Psoas muscle (tissue), 8 donors: ENCODE results near the gene LRRC4C. TPM values are rescaled to one million over a fixed set of nuclear protein-coding genes. Genes with fewer than 3 reads are reported as not detected.
A peak's percentile ranks its signal among the peaks of the same experiment; 100 is the strongest.

Source experiments
- ATAC-seq, 4 donors: fragments of 200-7000 bp; cut with Tn5 transposase; one replicate each; pipeline ENCODE4 v1.9.1; 2020; ENCODE audit warnings: moderate library complexity in 3 of 4, mild to moderate bottlenecking in 2 of 4
- DNase-seq, 2 donors: peaks; one replicate each; pipeline ENCODE4 v3.0.0-alpha.2; 2020
- H3K27ac ChIP-seq: fragments of 200-600 bp; one replicate; pipeline ENCODE4 v1.8.0; 2022
- H3K27me3 ChIP-seq, 3 donors: fragments of 200-600 bp in 1 of 3; one replicate each; pipeline versions ENCODE4 v1.6.1 to v1.8.0; 2013 to 2022; ENCODE audit warnings: low read length in 2 of 3, mild to moderate bottlenecking in 2 of 3, moderate library complexity in 1 of 3; ENCODE audit not compliant: insufficient read depth in 3 of 3
- H3K36me3 ChIP-seq, 2 donors: fragments of 200-600 bp in 1 of 2; one replicate each; pipeline versions ENCODE4 v1.6.1 to v1.8.0; 2013 to 2022; ENCODE audit warnings: low read depth in 1 of 2, mild to moderate bottlenecking in 1 of 2, moderate library complexity in 1 of 2; ENCODE audit not compliant: insufficient read depth in 1 of 2
- H3K4me1 ChIP-seq: fragments of 200-600 bp; one replicate; pipeline ENCODE4 v1.8.0; 2022
- H3K4me3 ChIP-seq: fragments of 200-600 bp; one replicate; pipeline ENCODE4 v1.8.0; 2022; ENCODE audit warnings: mild to moderate bottlenecking
- H3K9me3 ChIP-seq: fragments of 200-600 bp; one replicate; pipeline ENCODE4 v1.8.0; 2022
- WGBS, 3 donors: extraction: QIAGEN DNeasy Blood & Tissue Kit; methylation state at CpG; one replicate each; pipeline versions ENCODE4 v1.1.6 to v1.1.7; 2013; 5-methylcytosine and 5-hydroxymethylcytosine counted together
- intact Hi-C, 2 donors: fragments of 100-400 bp; cut with DNase I; formaldehyde crosslinking; loops; one replicate each; pipeline versions ENCODE4 v1.11.0 to v1.14.2; 2022
- polyA plus RNA-seq, 3 donors: library from polyadenylated mRNA; stranded (reverse); fragments of 200-250 nt; gene quantifications; one replicate each; pipeline ENCODE4 v1.2.3, GENCODE V29; 2013
- total RNA-seq, 4 donors: library from RNA; stranded (reverse); fragmentation: NEBNext Ultra II Directional in 2 of 4; extraction: Animal tissue kit (Norgen Biotek cat#: 25700) in 2 of 4; gene quantifications; one replicate each; pipeline versions ENCODE4 v1.2.1 to v1.2.4, GENCODE V29; 2021 to 2023
- TF ChIP-seq, protein P1 (sequence below): fragments of 200-600 bp; IDR thresholded peaks from one replicate; pipeline ENCODE4 v1.8.0; 2022; ENCODE audit warnings: antibody characterized with exemption
- donor health status: healthy with polysubstance abuse.
- donor health status: DM: no; HTN: no; CAD: no; lungs with moderate emphysema.
- donor health status: Bipolar disorder and iron deficiency.
- donor health status: healthy.
- donor health status: DM: yes; HTN: yes; CAD: no.
- donor health status: DM: no; HTN: no; CAD: no.
- donor health status: DM: no; HTN: no; CAD: no.
- donor health status: DM: yes; HTN: yes; CAD: no.

Gene LRRC4C
- total and polyA plus RNA-seq, 7 donors = 0.04 to 0.34 (median 0.12) TPM; not detected in 1

DNA sequence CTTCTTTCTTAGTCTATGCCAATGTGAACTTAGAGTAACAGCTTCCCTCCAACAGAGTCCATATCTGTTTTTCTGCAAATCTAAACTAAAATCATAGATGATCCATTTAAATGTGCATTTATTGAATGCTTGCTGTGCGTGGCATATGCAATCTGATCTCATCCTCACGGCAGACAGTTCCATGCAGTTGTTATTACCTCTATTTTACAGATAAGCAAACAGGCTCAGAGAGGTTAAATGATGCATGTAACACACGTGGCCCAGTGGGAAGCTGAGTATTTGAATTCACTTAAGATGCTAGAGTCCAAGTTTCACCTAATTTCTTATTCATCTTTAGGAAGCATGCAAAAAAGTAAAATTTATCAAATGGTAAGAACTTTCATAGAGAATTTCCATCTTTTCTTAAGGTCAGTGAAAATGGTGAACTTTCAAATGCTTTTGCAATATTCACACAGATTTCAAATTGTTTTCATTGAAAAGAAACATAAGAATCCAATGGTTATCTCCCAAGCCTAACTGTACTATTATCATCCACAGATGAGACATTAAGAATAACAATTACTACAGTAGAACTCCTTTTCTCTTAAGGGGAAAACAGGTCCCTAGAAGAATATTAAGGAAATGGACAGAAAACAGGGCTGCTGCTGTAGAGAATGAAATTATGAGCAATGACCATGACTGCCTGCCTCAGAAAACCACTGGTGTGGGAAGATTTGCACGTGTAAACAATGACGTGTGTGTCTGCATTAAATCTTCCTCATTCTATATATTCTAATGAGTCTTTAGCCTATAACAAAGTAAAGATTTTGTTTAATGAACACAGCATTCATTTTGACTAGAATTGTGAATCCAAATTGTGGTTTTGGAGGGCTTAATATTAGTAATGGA, 1171.3 kb downstream of the LRRC4C start:
- WGBS, 3 donors = 30 to 34% (median 31%) methylated on average over 5 of the region's 5 CpGs
- H3K4me3 ChIP-seq = no peak overlapping the region
- ATAC-seq = no peak
- no peaks in the 10 kb centered on the region for H3K9me3 ChIP-seq
- H3K4me1 ChIP-seq = no peaks in the 10 kb centered on the region
- no peak for DNase-seq
- TF ChIP-seq, protein P1, sequence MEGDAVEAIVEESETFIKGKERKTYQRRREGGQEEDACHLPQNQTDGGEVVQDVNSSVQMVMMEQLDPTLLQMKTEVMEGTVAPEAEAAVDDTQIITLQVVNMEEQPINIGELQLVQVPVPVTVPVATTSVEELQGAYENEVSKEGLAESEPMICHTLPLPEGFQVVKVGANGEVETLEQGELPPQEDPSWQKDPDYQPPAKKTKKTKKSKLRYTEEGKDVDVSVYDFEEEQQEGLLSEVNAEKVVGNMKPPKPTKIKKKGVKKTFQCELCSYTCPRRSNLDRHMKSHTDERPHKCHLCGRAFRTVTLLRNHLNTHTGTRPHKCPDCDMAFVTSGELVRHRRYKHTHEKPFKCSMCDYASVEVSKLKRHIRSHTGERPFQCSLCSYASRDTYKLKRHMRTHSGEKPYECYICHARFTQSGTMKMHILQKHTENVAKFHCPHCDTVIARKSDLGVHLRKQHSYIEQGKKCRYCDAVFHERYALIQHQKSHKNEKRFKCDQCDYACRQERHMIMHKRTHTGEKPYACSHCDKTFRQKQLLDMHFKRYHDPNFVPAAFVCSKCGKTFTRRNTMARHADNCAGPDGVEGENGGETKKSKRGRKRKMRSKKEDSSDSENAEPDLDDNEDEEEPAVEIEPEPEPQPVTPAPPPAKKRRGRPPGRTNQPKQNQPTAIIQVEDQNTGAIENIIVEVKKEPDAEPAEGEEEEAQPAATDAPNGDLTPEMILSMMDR = no peak
- no peak overlapping the region for H3K27ac ChIP-seq
- intact Hi-C loops = no loop called here
- H3K36me3 ChIP-seq = no peaks in the 10 kb centered on the region
- H3K27me3 ChIP-seq = no peaks in the 10 kb centered on the region

DNA sequence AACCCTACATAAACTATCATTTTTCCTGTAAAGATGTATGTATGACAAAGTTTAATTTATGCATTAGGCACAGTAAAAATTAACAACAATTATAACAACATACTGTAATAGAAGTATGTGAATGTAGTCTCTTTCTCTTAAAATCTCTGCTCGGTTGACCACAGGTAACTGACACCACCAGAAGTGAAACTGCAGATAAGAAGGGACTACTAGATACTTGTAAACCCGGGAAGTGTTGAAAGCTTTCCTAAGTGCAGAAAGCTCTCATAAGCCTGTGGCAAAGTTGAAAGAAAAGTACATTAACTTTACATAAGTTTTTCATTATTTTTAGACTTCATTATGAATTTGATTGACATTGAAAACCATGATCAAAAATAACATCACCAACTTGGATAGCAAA, 1173.3 kb downstream of the LRRC4C start:
- DNase-seq (no peak), ATAC-seq (no peak)
- no peaks in the 10 kb centered on the region for H3K4me1 ChIP-seq
- TF ChIP-seq, protein P1 = no peak
- no peaks in the 10 kb centered on the region for H3K36me3 ChIP-seq
- no peak overlapping the region for H3K27ac ChIP-seq
- no peaks in the 10 kb centered on the region for H3K27me3 ChIP-seq
- WGBS, 3 donors = 30 to 52% (median 37%) methylated on average over 2 of the region's 2 CpGs
- H3K4me3 ChIP-seq = no peak overlapping the region
- intact Hi-C loops = no loop called here
- H3K9me3 ChIP-seq = no peaks in the 10 kb centered on the region

DNA sequence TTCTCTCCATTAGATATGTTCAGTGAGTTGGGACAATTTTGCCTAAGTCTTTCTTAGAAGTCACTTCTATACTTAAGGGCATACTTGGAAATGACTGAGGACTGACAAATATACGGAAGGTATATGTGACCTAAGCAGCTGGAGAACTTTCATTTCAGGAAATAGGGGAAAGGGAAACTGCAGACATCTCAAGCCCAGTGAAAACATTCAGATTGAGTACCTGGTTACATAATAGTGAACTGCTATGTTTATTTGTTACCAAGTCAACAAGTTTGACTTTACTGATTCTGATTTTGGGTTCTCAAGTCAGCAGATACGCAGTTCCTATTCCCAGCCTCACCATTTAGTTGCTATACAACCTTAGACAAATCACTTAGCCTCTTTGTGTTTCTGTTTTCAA, 1173.9 kb downstream of the LRRC4C start:
- no peaks in the 10 kb centered on the region for H3K4me1 ChIP-seq
- TF ChIP-seq, protein P1 = no peak
- no peaks in the 10 kb centered on the region for H3K27me3 ChIP-seq
- no peaks in the 10 kb centered on the region for H3K9me3 ChIP-seq
- no peak for ATAC-seq
- WGBS, 3 donors = 66 to 74% (median 71%) methylated on average over 2 of the region's 2 CpGs
- intact Hi-C loops = no loop called here
- no peaks in the 10 kb centered on the region for H3K36me3 ChIP-seq
- H3K4me3 ChIP-seq = no peak overlapping the region
- no peak overlapping the region for H3K27ac ChIP-seq
- DNase-seq = no peak

DNA sequence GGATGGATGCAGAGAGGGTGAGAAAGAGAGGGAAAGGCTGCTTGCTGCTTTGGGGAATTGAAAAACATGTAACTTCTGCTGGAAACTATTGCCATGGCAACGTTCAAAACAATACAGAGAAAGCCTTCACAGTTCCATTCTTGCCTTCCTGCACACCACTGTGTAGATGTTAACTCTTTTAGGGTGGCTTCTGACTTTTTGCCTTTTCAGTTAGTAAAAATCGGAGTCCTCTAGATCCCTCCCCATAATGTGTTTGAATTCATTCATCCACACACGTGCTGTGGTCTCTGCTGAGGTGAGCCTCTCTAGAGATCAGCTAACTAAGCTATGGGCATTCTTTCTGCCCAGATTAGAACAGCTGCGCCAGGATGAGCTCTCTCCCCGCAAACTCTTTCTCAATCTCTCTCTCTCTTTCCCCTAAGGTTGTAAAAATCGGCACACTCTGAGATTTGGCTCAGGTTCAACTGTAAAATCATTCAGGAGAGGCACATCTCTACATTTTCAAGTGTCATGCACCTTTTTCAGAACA, 1178.3 kb downstream of the LRRC4C start:
- Histone ChIP-seq H3K27ac (no peak overlapping the region), H3K4me3 (no peak overlapping the region), H3K9me3 (no peaks in the 10 kb centered on the region), H3K27me3 (no peaks in the 10 kb centered on the region), H3K4me1 (no peaks in the 10 kb centered on the region), H3K36me3 (no peaks in the 10 kb centered on the region)
- intact Hi-C loops = no loop called here
- TF ChIP-seq, protein P1 = no peak
- DNase-seq = no peak
- ATAC-seq = peak in 1 of 4 donors; percentile 44
- WGBS, 3 donors = 22 to 28% (median 23%) methylated on average over 6 of the region's 6 CpGs
